GM21367 (cell line): ENCODE data around the gene R3HDML.

ENCODE experiments used
- ATAC-seq: cut with Tn5 transposase; IDR thresholded peaks from one replicate; pipeline ENCODE4 v1.9.1; 2021; ENCODE audit not compliant: unreplicated experiment

R3HDML gene

GRCh38 chr20:44398335-44398734, 61.5 kb downstream of the R3HDML start:
- ATAC-seq: no peak

DNA sequence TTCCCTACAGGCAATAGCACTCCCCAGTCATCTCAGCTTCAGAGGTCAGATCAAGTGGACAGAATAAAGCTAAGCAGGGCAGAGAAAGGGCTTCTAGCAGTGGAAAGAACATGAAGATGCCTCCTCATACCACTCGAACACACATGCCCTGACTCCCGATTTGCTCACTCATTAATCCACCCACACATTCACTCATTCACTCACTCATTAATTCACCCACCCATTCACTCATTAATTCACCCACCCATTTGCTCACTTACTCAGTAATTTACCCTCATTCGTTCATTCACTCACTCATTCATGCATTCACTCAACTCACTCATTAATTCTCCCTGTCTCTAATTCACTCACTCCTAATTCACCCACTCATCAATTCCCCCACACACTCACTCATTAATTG, 62.6 kb downstream of the R3HDML start:
- no peak for ATAC-seq

DNA sequence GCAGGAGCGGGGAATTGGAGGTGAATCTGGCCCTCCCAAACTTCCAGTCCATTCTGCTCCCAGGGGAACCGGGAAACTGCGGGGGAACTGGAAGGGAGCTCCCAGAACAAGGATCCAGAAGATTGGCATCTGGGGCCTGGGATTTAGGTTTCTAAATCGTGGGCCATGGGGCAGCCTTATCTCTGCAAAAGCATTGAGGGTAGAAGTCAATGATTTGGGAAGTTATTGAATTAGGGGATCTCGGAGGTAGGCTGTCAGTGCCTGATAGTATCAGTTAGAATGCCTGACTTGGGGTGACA, 63.8 kb downstream of the R3HDML start:
- ATAC-seq: no peak
